Immature natural killer cell (primary cell): ENCODE results near the gene ANXA6. TPM values are rescaled to one million over a fixed set of nuclear protein-coding genes. Genes with fewer than 3 reads are reported as not detected.

Experiments
- DNase-seq, 3 donors: peaks; one replicate each; pipeline ENCODE4 v3.0.0; 2022; ENCODE audit warnings: mixed read lengths in 1 of 3
- H3K27ac Mint-ChIP-seq, 6 donors: one replicate each; pipeline ENCODE4 v1.8.0; 2020; ENCODE audit warnings: mixed read lengths in 6 of 6, mild to moderate bottlenecking in 5 of 6, inconsistent platforms in 4 of 6, moderate library complexity in 3 of 6
- H3K27me3 Mint-ChIP-seq, 3 donors: one replicate each; pipeline ENCODE4 v1.8.0; 2020 to 2021; ENCODE audit warnings: low read depth in 3 of 3, mild to moderate bottlenecking in 3 of 3, mixed read lengths in 3 of 3, moderate library complexity in 3 of 3, inconsistent platforms in 1 of 3
- H3K36me3 Mint-ChIP-seq, 3 donors: one replicate each; pipeline ENCODE4 v1.8.0; 2020; ENCODE audit warnings: mixed read lengths in 3 of 3, inconsistent platforms in 2 of 3, mild to moderate bottlenecking in 2 of 3
- H3K4me1 Mint-ChIP-seq, 2 donors: one replicate each; pipeline ENCODE4 v1.8.0; 2020; ENCODE audit warnings: inconsistent platforms in 2 of 2, mild to moderate bottlenecking in 2 of 2, mixed read lengths in 2 of 2, moderate library complexity in 1 of 2
- H3K4me3 Mint-ChIP-seq, 5 donors: one replicate each; pipeline ENCODE4 v1.8.0; 2020; ENCODE audit warnings: mild to moderate bottlenecking in 5 of 5, mixed read lengths in 5 of 5, inconsistent platforms in 3 of 5, moderate library complexity in 3 of 5
- H3K9me3 Mint-ChIP-seq, 6 donors: one replicate each; pipeline ENCODE4 v1.8.0; 2020; ENCODE audit warnings: mild to moderate bottlenecking in 6 of 6, mixed read lengths in 6 of 6, inconsistent platforms in 4 of 6, moderate library complexity in 3 of 6
- polyA plus RNA-seq, 3 donors: library from polyadenylated mRNA; unstranded; fragments of 300-500 nt; fragmentation: Illumina TruSeq; gene quantifications; one replicate each; pipeline ENCODE4 v1.2.3, GENCODE V29; 2021

The ANXA6 gene
- polyA plus RNA-seq, 3 donors from 2014 or later, result 313 to 679 (median 395) TPM

DNA sequence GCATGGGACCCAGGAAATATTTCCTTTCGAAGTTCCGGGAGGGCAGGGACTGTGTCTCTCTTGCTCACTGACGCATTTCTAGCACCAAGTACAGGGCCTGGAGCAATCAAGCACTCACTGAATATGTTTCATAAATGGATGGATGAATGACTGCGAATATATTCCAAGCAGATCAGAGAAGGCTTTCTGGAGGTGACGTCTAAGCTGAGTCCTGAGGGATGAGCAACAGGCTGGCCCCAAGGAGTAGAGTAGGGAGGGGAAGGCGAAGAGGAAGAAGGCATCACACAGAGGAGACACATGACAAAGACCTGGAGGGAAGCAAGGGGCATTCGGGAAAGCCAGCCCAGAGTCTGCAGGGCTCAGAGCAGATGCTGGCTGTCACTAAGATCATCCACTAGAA is 13.9 kb downstream of the ANXA6 start:
- Mint-ChIP-seq H3K4me3 (peak overlapping the region in 4 of 5 donors; percentile 1 to 65 (median 15)), H3K4me1 (peaks cover 97 to 100% of the 10 kb centered on the region in 2 donors), H3K9me3 (no peaks in the 10 kb centered on the region), H3K27ac (peak overlapping the region; percentile 76 to 97 (median 86)), H3K36me3 (peaks cover 10 to 52% (median 23%) of the 10 kb centered on the region in 3 donors), H3K27me3 (peaks cover 2 to 8% (median 4%) of the 10 kb centered on the region in 3 donors)
- DNase-seq, result no peak

DNA sequence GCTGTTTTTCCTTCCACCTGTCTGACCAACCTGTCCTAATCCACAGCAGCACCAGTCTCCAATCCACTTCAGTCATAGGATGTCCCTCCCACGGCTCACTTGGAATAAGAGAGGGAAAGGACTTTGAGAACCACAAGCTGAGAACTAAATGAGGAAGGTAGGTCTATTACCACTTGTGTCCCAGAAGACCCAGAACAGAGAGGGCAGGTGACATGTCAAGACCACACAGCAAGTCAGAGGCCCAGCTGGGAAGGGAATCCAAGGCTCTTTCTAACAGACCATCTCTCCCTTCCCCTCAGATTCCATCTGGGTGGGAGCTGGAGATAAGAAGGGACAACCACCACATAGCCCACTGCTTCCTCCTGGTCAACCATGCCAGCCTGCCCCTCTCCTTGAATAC is 14.6 kb downstream of the ANXA6 start:
- Mint-ChIP-seq H3K4me3 (peak overlapping the region in 3 of 5 donors; percentile 18 to 74 (median 35)), H3K27ac (peak overlapping the region; percentile 76 to 97 (median 86)), H3K4me1 (peaks cover 97 to 100% of the 10 kb centered on the region in 2 donors), H3K36me3 (peaks cover 17 to 57% (median 30%) of the 10 kb centered on the region in 3 donors), H3K9me3 (no peaks in the 10 kb centered on the region), H3K27me3 (peaks cover 2 to 6% (median 5%) of the 10 kb centered on the region in 3 donors)
- DNase-seq, result no peak

DNA sequence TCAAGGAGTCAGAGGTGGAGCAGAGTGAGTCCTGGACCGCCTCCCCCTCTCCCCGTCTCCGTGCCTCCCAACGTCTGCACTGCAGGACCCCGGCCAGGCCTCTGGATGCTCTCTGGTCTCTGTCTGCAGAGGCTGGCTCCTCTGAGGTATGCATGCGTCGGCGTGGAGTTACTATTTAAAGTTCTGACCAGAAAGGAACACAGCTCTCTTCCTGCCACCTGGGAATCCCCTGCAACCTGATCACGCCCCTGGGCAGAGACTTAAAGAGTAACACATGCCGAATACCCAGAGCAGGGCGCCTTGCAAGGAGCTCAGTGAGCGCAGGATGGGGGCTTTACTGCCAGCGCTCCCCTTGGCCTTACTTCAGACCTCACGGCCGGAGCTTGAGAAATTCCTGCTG is 16.0 kb downstream of the ANXA6 start:
- Mint-ChIP-seq H3K36me3 (peaks cover 30 to 63% (median 39%) of the 10 kb centered on the region in 3 donors), H3K4me3 (peak overlapping the region; percentile 63 to 77 (median 73)), H3K27me3 (peaks cover 2 to 6% (median 5%) of the 10 kb centered on the region in 3 donors), H3K4me1 (peaks cover 92 to 100% of the 10 kb centered on the region in 2 donors), H3K27ac (peak overlapping the region; percentile 88 to 97 (median 91)), H3K9me3 (no peaks in the 10 kb centered on the region)
- DNase-seq, result peak; percentile 26 to 44 (median 36)

DNA sequence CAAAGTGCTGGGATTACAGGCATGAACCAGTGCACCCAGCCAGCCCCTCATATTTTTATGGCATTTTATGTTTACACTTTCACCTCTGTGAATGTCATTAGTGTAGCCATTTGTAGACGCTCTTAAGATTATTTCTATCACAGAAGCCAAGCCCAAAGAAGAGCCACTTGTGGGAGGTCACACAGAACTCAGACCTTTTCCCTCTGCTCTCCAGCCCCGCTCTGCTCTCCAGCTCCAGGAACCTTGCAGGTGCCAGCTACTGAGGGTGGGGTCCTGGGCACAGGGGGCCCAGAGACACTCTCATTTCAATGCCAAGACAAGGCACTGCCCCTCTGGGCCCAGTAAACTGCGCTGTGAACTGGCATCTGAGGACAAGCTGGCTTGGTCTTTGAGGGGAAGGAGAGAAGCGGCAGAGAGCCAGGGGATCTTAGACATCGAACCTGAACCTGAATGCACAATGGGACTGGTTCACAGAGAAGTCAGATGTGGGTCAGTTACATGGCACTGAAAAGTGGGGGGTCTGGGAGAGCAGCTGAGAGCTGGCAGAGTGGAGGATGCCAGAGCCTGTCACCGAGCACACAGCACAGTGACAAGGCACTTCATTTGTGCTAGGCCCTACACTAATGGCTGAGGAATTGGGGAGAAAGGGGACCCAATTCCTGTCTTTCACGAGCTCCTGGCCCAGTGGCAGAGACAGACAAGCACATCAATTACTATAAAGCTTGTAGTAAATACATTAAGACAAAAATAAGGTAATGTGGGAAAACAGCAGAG is 16.7 kb downstream of the ANXA6 start:
- Mint-ChIP-seq H3K4me1 (peaks cover 86 to 99% of the 10 kb centered on the region in 2 donors), H3K27ac (peak overlapping the region; percentile 88 to 97 (median 91)), H3K4me3 (peak overlapping the region; percentile 63 to 77 (median 73)), H3K9me3 (no peaks in the 10 kb centered on the region), H3K27me3 (peaks cover 2 to 6% (median 5%) of the 10 kb centered on the region in 3 donors), H3K36me3 (peaks cover 34 to 67% (median 41%) of the 10 kb centered on the region in 3 donors)
- DNase-seq, result no peak

DNA sequence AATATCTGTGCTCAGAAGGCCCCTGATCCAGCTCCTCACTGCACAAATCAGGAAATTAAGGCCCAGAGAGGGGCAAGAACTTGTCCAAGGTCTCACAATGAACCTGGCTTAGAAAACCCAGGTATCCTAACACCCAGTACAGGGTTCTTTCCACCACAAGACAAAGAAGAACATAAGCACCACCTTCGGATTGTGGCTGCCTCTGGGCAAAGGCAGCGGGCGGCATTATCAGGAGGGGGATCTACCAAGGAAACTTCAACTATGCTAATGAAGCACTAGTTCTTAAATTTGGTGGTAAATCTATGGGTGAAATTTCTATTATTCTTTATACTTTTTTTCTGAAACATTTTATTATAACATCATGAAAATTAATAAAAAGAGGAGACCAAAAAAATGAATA is 17.9 kb downstream of the ANXA6 start:
- peaks cover 75 to 90% of the 10 kb centered on the region in 2 donors for H3K4me1 Mint-ChIP-seq
- no peaks in the 10 kb centered on the region for H3K9me3 Mint-ChIP-seq
- peaks cover 2 to 5% (median 4%) of the 10 kb centered on the region in 3 donors for H3K27me3 Mint-ChIP-seq
- peaks cover 41 to 69% (median 41%) of the 10 kb centered on the region in 3 donors for H3K36me3 Mint-ChIP-seq
- peak overlapping the region; percentile 88 to 97 (median 92) for H3K27ac Mint-ChIP-seq
- peak overlapping the region; percentile 63 to 81 (median 67) for H3K4me3 Mint-ChIP-seq
- DNase-seq, result peak in 2 of 3 donors; percentile 32 to 42

DNA sequence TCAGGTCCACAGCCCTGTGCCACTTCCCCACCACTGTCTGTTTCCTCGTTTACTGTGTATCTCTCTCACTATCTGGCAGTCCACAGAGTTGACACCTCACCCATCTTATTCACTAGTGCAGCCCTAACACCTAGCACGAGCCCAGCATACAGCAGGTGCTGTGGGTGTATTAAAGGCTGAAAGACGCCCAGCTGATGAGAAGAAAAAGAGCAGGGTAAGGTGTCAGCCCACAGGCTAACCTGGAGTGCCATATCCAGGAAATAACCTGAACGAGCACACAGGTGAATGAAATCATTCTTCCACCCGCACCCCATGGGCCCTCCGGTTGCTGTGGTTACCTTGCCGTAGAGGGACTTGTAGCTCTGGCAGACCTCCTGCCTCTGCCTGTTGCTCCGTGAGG is 18.6 kb downstream of the ANXA6 start:
- Mint-ChIP-seq H3K9me3 (no peaks in the 10 kb centered on the region), H3K27ac (peak overlapping the region; percentile 88 to 97 (median 92)), H3K4me1 (peaks cover 69 to 84% of the 10 kb centered on the region in 2 donors), H3K27me3 (peaks cover 2 to 5% (median 4%) of the 10 kb centered on the region in 3 donors), H3K4me3 (peak overlapping the region; percentile 63 to 81 (median 67)), H3K36me3 (peaks cover 38 to 71% (median 41%) of the 10 kb centered on the region in 3 donors)
- DNase-seq, result peak; percentile 77 to 80 (median 80)

DNA sequence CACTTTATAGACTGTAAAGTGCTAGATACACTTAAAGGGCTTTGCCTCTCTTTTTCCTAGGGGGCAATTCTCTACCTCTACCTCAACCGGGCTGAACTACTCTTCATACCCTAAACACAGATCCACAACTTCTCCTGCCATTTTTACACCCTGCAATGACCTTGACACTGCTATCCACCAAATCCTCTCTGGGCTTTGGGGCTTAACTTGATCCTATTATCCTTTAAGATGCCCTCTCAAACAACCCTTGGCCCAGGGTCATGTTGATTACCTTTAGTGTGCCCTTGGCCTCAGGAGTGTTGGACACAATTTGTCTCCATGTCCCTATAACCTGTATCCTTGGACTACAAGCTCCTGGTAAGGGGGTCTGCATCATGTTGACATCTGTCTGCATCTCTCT is 19.5 kb downstream of the ANXA6 start:
- peaks cover 2 to 5% (median 2%) of the 10 kb centered on the region in 3 donors for H3K27me3 Mint-ChIP-seq

DNA sequence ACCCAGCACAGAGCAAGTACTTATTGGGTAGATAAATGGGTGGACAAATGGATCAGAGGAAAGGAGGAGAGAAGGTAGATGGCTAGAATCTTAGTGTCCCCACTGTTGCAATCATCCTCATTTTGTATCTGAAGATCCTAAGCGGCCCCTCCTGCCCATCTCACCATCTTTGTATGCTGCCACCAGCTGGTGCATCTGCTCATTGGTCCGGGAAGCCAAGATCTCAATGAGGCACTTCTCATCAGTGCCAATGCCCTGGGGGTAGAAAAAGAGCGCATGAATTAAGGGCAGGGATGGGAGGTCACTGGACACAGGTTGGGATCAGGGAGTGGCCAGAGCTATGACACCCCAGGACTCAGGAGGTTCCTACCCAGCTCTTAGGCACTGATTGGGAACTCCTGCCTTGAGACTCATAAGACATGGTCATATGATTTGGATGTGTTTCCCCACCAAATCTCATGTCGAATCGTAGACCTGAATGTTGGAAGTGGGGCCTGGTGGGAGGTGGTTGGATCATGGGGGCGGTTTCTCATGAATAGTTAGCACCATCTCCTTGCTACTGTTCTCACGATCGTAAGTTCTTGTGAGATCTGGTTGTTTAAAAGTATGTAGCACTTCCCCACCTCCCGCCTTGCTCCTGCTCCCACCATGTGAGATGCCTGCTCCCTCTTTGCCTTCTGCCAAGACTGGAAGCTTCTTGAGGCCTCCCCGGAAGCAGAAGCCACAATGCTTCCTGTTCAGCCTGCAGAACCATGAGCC is 20.3 kb downstream of the ANXA6 start:
- Mint-ChIP-seq H3K4me3 (peak overlapping the region in 3 of 5 donors; percentile 13 to 30 (median 28)), H3K27ac (peak overlapping the region; percentile 88 to 97 (median 92)), H3K4me1 (peaks cover 53 to 66% of the 10 kb centered on the region in 2 donors), H3K36me3 (peaks cover 46 to 76% (median 47%) of the 10 kb centered on the region in 3 donors), H3K27me3 (peaks cover 2 to 5% (median 2%) of the 10 kb centered on the region in 3 donors), H3K9me3 (no peaks in the 10 kb centered on the region)
- DNase-seq, result no peak

More for the DNA sequence above, 19.5 kb downstream of the ANXA6 start:
- Mint-ChIP-seq H3K4me1 (peaks cover 60 to 75% of the 10 kb centered on the region in 2 donors), H3K9me3 (no peaks in the 10 kb centered on the region), H3K4me3 (peak overlapping the region; percentile 28 to 67 (median 63)), H3K27ac (peak overlapping the region; percentile 88 to 97 (median 92)), H3K36me3 (peaks cover 42 to 73% (median 43%) of the 10 kb centered on the region in 3 donors)
- no peak for DNase-seq

DNA sequence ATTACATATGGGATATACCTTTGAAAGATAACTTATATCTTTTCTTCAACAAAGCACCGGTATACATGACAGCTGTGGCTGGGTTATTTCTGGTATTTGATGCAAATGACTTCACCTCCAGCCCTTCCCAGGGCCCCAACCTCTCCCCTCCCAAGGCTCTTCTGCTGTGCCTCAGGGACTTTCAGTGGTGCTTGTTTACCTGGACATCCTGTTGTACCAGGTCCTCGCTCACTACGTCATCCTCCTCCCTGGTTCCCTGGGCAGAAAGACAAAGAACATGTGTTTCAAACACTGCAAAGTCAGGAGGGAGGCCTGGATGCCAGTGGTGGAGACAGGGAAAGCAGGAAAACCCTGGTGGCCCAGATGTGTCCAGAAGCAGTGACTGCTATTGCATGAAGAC is 23.4 kb downstream of the ANXA6 start:
- Mint-ChIP-seq H3K4me1 (peaks cover 24 to 36% of the 10 kb centered on the region in 2 donors), H3K9me3 (no peaks in the 10 kb centered on the region), H3K36me3 (peaks cover 53 to 89% (median 55%) of the 10 kb centered on the region in 3 donors), H3K27me3 (peaks cover 0 to 5% (median 2%) of the 10 kb centered on the region in 3 donors), H3K27ac (peak overlapping the region in 5 of 6 donors; percentile 16 to 77 (median 42)), H3K4me3 (no peak overlapping the region)
- DNase-seq, result no peak

DNA sequence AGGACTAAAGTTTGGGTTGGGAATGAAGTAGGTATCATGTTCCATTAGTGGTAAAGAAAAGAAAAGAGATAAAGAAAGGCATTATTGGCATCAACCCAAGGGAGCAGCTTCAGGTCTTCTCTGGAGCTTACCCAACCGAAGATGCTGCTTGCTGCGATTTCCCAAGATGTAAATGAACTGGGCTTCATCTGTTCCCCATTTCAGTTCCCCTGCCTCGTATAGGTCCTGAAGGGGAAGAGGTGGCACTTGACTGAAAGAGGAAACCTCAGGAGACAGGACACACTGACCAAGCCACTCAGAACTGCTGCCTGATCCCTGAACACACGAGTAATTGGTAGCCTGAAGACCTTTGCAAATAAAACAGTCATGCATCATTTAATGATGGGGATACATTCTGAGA is 24.6 kb downstream of the ANXA6 start:
- H3K9me3 Mint-ChIP-seq, result no peaks in the 10 kb centered on the region
- H3K36me3 Mint-ChIP-seq, result peaks cover 42 to 89% (median 49%) of the 10 kb centered on the region in 3 donors
- peak overlapping the region in 4 of 6 donors; percentile 35 to 77 (median 60) for H3K27ac Mint-ChIP-seq
- H3K4me3 Mint-ChIP-seq, result no peak overlapping the region
- H3K4me1 Mint-ChIP-seq, result peaks cover 11 to 26% of the 10 kb centered on the region in 2 donors
- no peak for DNase-seq
- peaks cover 0 to 3% (median 0%) of the 10 kb centered on the region in 3 donors for H3K27me3 Mint-ChIP-seq

DNA sequence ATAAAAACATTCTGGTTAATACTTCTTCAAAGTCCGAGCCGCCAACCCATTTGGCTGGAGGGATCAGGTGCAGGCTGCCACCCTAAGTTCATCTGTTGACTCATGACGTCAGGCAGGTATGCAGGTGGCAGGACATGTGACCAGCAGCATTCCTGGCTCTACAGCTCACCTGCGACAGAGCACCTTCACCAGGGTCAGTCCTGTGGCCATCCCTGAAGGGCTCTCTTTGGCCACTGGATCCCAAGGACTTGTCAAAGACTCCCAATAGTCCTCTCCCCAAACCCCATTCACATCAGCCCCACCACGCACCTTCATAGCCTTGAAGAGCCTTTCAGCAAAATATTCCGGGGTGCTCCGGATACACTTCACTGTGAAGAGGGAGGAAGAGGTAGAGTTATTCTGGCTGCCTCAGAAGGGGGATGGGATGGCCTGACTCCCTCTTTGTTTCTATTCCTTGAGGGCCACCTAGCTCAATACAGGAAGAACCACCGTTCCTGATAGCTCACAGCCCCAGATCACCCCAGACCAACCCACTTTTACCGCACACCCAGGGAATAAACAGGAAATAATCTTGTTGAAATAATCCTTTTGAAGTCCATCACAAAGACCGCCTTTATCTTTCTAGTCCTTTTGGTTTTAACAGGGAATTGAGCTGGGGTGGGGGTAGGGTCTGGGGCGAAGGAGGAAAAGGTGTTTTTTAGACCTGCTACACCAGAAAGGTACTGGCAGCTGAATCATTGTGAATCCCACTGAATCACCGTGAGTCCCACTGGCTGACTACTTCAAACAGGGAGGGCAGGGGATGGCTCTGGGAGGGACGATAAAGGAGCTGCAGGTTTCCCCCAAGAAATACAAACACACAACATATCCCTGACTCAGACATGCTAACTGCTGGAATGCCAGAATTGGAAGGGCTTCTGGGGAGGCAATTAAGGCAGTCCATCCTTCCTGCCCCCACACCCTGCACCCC is 26.4 kb downstream of the ANXA6 start:
- H3K9me3 Mint-ChIP-seq, result no peaks in the 10 kb centered on the region
- no peak for DNase-seq
- H3K27ac Mint-ChIP-seq, result peak overlapping the region in 4 of 6 donors; percentile 17 to 84 (median 71)
- peaks cover 14 to 26% of the 10 kb centered on the region in 2 donors for H3K4me1 Mint-ChIP-seq
- peaks cover 2 to 4% (median 3%) of the 10 kb centered on the region in 3 donors for H3K27me3 Mint-ChIP-seq
- peaks cover 27 to 86% (median 36%) of the 10 kb centered on the region in 3 donors for H3K36me3 Mint-ChIP-seq
- no peak overlapping the region for H3K4me3 Mint-ChIP-seq

DNA sequence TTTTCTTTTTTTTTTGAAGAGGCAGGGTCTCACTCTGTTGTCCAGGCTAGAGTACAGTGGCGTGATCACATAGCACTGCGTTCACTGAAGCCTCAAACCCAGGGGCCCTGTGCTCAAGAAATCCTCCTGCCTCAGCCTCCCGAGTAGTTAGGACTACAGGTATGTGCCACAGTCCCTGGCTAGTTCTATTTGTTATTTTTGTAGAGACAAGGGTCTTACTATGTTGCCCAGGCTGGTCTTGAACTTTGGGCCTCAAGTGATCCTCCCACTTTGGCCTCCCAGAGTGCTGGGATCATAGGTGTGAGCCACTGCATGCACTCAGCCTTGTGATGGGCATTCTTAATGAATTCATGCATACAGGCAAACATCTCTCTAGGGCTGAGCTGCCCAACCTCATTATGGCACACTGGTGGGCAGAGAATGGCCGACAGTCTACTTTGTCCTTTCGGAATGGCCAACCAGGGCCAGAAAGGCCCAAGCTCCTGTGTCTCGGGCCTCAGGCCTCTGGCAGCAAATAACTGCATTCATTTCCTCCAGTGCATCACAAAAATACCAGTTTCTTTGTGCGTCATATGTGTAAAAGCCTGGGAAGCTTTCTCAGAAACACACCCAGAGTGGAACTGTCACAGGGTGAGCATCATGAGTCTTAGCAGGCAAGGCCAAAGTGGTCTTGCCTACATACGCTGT is 27.2 kb downstream of the ANXA6 start:
- Mint-ChIP-seq H3K4me3 (no peak overlapping the region), H3K27ac (peak overlapping the region in 2 of 6 donors; percentile 66 to 78), H3K9me3 (no peaks in the 10 kb centered on the region)

More for the DNA sequence above, 27.2 kb downstream of the ANXA6 start:
- H3K36me3 Mint-ChIP-seq, result peaks cover 24 to 85% (median 37%) of the 10 kb centered on the region in 3 donors
- H3K27me3 Mint-ChIP-seq, result peaks cover 3 to 5% (median 4%) of the 10 kb centered on the region in 3 donors
- no peak for DNase-seq
- H3K4me1 Mint-ChIP-seq, result peaks cover 18 to 29% of the 10 kb centered on the region in 2 donors
